ENCODE results near the gene SULT1A4.
"Not testable (repeated sequence)": the region's sequence is repeated elsewhere in the genome, so short reads cannot be mapped to it uniquely, and the experiment has no call there.

Gene SULT1A4

DNA sequence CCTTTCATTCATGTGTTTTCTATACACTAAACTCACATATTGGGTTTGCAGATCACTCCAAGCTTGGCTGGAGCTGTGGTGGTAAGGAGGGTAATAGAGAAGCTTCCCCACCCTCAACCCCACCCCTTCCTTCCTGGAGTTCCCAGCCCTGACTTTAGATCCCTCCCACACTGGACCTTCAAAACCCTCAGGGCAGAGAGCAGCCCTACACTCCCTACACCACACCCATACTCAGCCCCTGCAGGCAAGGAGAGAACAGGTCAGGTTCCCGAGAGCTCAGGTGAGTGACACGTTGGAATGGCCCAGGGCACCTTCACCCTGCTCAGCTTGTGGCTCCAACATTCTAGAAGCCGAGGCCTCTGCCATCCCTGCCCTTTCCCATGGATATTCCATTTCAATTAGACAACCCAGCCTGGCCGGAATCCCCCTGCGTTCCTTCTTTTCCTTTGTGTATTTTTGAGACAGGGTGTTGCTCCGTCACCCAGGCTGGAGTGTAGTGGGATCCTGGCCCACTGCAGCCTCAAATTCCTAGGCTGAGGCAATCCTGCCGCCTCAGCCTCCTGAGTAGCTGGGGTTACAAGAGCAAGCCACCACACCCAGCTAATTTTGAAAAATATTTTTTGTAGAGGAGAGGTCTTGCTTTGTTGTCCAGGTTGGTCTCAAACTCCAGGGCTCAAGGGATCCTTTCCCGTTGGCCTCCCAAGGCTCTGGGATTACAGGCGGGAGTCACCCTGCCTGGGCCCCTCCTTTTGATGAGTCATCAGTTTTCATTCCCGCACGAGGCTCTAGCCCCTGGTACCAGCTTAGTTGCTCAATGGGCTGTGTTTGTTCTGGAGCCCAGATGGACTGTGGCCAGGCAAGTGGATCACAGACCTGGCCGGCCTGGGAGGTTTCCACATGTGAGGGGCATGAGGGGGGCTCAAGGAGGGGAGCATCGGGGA is at the start of gene SULT1A4:
Gene SULT1A4 (plus strand): TSS at position 208 of the 941 bp plus-strand sequence. CDS start 1,473 bp downstream, outside the sequence.
- DNase-seq: not testable (repeated sequence)

DNA sequence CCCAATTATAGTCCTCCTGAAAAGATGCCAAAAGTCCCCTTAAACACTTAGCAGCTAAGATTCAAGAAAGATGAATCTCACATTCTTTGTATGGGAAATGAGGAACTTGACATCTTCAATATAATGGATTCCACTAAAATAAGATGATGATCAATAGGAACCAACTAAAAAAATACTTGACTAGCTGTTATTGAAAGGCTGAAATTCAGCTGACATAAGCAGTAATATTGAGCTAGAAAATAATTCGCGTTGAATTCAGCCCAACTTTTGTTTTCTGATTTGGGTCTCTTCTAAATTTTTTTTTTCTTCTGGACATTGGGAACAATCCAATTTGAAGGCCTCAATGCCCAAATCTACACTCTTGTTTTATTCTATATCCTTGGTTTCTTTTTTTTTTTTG is 36.1 kb upstream of the SULT1A4 start:
- not testable (repeated sequence) for DNase-seq

DNA sequence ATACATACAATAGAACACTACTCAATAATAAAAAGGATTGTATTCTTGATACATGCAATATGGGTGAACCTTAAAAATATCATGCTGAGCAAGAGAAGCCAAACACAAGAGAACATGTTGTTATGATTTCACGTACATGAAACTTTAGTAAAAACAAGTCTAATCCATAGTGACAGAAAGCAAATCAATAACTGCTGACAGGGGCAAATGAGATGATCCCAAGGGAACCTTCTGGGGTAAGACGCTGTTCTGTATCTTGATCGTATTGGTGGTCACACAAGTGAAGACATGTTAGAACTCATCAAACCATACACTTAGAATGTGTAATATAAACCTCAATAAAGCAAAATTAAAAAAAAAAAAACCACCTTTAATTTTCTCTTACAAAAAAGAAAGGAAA is 34.3 kb upstream of the SULT1A4 start:
- DNase-seq: not testable (repeated sequence)

DNA sequence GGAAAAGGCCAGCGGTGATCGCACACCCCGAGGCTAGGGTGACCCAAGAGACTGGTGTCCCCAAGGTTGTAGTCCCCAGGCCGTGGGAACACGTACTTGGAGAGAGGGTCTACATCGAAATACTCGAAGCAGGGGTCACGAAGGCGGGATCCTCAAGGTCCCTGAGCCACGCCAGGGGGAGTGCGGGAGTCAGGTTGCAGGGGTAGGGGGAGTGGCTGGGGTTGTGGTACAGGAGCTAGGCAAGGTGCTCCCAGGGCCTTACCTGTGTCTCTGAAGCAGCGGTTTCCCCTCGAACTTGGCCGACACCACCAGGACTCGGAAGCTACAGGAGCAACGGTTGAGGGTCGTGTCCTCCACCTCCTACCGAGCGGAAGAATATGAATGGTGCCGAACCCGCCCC is 6.0 kb upstream of the SULT1A4 start:
- not testable (repeated sequence) for DNase-seq

DNA sequence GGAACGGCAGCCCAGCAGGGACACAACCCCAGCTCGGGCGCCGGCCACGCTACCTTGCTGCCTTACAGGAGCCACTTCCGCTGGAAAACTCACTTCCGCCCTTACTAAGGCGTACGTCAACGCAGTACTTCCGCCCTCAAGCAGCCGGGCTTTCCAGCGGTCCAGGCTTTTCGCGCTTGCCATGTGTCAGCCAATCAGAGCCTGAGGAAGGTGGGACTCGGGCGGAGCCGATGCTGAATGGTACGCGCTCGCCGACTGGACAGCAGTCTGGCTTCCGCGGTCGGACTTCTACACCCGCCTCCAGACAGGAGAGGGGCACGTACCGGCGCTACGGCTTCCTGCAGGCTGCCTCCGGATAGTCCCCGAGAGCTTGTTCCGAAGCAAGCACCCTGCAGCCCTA is 5.4 kb upstream of the SULT1A4 start, which contains the start of the genes BOLA2 and SLX1B:
Gene BOLA2 (minus strand): TSS at position 83 of the 400 bp plus-strand sequence. CDS start 98 bp downstream, outside the sequence.
Gene SLX1B (plus strand): TSS at position 265 of the 400 bp plus-strand sequence.
- not testable (repeated sequence) for DNase-seq

DNA sequence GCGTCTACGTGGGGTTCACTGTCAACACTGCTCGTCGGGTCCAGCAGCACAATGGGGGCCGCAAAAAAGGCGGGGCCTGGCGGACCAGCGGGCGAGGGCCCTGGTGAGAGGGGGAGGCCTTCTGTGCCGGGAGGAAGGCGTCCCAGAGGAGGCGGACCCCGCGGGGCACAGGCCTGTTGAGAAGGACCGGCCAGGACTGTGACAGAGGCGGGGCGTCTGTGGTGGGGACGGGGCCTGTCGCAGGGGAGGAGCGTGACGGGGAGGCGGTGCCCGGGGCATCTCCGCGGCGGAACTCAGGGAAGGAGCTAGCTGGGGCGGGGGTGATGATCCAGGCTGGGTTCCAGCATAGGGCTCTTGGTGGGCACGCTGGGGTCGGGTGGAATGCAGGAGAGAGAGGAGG is 4.9 kb upstream of the SULT1A4 start:
- DNase-seq: not testable (repeated sequence)

DNA sequence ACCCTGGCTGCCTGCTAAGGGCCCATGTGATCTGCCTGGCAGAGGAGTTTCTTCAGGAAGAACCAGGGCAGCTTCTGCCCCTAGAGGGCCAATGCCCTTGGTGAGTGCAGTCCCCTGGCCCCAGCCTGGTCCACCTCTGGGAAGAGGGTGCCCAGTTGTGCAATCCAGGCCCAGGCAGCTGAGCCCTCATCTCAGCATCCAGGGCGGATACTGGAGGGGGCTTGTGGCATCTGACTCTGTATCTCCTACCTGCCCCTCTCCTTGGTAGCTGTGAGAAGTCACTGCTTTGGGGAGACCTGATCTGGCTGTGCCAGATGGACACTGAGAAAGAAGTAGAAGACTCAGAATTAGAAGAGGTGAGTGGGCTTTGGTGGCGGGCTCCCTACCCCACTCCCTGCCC is 2.1 kb upstream of the SULT1A4 start:
- not testable (repeated sequence) for DNase-seq

DNA sequence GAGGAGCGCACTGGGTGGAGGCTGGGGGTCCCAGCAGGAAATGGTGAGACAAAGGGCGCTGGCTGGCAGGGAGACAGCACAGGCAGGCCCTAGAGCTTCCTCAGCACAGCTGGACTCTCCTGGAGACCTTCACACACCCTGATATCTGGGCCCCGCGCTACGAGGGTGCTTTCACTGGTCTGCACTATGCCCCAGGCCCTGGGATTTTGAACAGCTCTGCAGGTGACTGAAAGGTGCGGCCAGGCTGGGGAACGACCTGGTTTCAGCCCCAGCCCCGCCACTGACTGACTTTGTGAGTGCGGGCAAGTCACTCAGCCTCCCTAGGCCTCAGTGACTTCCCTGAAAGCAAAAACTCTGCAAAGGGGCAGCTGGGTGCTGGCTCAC is 926 bp downstream of the SULT1A4 start:
- DNase-seq: not testable (repeated sequence)

DNA sequence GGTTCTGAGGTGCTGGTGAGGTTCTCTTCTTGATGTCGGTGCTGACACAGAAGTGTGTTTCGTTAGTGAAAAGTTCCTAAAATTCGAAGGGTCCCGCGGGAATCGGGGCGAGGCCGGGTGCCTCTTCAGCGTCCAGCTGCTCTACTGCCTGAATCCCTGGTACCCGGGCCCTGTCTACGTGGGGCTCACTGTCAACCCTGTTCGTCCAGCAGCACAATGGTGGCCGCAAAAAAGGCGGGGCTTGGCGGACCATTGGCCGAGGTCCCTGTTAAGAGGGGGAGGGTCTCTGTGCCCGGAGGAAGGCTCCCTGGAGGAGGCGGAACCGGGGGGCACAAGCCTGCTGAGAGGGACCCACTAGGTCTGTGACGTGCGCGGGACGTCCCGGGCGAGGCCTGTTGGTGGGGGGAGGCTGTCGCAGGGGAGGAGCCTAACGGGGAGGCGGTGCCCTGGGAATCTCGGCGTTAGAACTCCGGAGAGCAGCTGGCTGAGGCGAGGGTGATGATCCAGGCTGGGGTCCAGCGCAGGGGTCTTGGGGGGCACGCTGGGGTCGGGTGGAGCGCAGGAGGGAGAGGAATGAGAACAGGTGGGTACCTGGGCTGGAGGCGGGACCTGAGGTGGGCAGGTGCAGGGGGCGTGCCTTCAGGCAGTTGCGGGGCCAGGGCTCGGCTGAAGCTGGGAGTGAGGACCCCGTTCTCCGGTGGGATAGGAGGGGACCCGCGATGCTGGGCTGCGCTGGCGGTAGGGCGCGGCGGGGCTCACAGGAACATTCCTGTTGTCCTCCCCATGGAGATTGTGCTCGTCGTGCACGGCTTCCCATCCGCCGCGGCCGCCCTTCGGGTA is 6.5 kb downstream of the SULT1A4 start:
- not testable (repeated sequence) for DNase-seq

DNA sequence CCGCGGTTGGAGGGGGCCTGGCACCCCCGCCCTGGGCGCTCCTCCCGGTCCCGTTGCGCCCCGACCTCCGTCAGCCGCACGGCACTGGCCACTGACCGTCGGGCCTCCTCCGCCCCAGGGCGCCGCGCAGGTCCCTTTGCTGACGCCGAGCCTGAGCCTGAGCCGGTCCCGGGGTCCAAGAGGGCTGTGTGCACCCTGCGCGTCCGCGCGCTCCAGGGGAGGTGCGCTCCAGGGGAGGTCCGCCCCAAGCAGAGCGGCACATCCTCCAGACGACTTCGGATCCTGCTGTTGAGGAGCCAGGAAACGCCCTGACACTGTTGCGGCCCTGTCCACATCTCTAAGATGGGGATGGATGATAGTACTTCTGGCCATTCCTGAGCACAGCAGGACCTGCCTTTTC is 7.2 kb downstream of the SULT1A4 start:
- DNase-seq: not testable (repeated sequence)

DNA sequence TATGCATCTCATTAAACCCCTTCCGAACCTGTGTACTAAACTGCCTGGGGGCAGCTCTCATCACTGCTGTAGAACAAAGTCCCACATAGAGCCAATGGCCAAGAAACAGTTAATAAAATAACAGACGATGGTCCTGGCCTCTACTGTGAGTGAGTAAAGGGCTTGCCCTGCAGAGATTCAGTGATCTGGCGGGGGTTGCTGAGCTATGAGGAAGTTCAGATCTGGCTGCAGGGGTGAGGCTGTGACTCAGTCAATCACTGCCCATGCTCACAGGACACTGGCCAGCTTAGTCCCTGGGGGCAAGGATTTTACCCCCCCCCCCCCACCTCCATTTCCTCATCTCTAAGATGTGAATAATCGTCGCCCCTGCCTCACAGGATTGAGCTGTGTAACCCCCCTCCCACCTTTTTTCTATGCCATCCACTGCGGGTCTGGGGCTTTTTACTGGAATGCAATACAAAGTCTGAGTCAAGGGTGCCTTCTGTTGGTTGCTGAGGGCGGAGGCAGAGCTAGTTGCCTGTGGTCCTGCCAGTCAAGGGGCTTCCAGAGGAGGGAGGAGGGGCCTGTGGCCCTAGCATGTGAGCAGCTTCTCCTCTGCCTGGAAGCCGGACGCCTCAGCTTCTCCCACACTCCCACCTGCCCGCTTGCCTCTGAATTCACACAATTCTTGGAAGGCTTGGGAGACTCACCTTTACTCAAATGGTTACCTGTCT is 8.1 kb downstream of the SULT1A4 start:
- DNase-seq: not testable (repeated sequence)

DNA sequence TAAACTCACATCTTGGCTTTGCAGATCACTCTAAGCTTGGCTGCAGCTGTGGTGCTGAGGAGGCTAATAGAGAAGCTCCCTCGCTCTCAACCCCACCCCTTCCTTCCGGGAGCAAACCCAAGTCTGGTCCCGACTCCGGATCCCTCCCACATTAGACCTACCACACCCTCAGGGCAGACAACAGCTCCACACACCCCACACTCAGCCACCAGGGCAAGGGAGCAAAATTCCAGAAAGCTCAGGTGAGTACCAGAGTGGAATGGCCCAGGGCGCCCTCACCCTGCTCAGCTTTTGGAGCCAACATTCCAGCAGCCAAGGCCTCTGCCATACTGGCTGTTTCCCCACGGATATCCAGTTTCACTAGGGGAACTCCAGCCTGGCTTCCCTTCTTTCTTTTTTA is 9.9 kb downstream of the SULT1A4 start:
- DNase-seq: not testable (repeated sequence)

DNA sequence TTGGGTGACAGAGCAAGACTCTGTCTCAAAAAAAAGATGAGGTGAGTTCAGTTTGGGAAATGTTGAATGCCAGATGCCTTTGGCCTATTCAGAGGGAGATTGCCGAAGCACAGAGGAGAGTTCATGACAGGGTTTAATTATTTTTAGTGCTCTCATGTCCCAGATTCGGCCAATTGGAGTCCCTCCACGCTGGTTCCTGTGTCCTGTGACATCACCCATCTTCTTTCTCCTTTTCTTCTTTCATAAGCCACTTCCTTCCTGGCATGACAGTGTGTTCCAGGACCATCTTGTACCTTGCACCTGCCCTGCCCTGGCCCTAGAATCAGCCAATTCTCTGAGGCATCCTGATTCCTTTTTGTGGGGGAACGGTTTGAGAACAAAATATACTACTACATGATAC is 12.4 kb downstream of the SULT1A4 start:
- not testable (repeated sequence) for DNase-seq

DNA sequence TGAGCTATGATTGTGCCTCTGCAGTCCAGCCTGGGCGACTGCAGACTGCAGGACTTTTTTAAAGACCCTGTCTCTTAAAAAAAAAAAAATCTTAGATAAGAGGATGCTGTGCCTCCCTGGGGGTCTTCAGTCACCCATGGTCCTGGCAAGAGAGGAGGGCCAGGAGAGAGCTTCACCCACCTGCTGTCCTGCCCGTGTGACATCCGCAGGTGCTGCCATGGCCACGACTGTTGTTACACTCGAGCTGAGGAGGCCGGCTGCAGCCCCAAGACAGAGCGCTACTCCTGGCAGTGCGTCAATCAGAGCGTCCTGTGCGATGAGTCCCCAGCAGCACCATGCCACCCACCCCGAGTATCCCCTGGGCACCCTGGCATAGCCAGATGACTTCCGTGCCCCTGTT is 22.6 kb downstream of the SULT1A4 start:
- not testable (repeated sequence) for DNase-seq

DNA sequence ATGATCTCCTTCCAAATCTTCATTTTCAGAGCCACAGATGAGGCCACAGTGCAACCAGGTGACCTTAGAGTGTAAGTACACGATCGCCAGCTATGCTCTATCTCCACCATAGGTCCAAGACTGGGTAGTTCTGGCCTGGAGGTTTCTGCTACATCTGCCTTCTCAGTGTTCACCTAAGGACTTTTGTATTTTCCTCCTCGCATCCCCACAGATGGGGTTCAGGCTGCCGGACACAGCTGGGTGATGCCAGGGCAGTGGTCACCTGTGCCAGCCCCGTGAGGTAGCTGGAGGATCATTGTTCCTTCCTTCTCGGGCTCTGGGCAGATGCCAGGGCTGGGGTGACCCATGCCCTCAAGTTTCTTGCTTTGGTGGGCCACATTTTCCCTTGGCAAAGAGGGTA is 46.6 kb downstream of the SULT1A4 start, which contains the start of gene NPIPB12:
Gene NPIPB12 (minus strand): TSS at position 101 of the 400 bp plus-strand sequence.
- DNase-seq: not testable (repeated sequence)
